ENCODE results near the gene SPC25. TPM values are rescaled to one million over a fixed set of nuclear protein-coding genes. Genes with fewer than 3 reads are reported as not detected.
A peak's percentile ranks its signal among the peaks of the same experiment; 100 is the strongest.

The SPC25 gene
- total and polyA plus RNA-seq, 9 of the 15 experiments (the other 6 are each of a cell fraction or from before 2014, with no cell fraction given), result 44.8 to 100 (median 75.0) TPM

- TF ChIP-seq, protein P1, sequence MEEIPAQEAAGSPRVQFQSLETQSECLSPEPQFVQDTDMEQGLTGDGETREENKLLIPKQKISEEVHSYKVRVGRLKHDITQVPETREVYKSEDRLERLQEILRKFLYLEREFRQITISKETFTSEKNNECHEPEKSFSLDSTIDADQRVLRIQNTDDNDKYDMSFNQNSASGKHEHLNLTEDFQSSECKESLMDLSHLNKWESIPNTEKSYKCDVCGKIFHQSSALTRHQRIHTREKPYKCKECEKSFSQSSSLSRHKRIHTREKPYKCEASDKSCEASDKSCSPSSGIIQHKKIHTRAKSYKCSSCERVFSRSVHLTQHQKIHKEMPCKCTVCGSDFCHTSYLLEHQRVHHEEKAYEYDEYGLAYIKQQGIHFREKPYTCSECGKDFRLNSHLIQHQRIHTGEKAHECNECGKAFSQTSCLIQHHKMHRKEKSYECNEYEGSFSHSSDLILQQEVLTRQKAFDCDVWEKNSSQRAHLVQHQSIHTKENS (CRISPR knock-in tag; IDR thresholded peaks at IDR 0.05), result no peak
- no peak for TF ChIP-seq HMG20A (CRISPR knock-in tag; conservative IDR thresholded peaks at IDR 0.05)
- TF ChIP-seq, protein P2, sequence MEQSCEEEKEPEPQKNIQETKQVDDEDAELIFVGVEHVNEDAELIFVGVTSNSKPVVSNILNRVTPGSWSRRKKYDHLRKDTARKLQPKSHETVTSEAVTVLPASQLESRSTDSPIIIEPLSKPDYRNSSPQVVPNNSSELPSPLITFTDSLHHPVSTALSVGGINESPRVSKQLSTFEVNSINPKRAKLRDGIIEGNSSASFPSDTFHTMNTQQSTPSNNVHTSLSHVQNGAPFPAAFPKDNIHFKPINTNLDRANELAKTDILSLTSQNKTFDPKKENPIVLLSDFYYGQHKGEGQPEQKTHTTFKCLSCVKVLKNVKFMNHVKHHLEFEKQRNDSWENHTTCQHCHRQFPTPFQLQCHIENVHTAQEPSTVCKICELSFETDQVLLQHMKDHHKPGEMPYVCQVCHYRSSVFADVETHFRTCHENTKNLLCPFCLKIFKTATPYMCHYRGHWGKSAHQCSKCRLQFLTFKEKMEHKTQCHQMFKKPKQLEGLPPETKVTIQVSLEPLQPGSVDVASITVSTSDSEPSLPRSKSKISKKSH (CRISPR knock-in tag; IDR thresholded peaks at IDR 0.05), result no peak
- TF ChIP-seq ZNF76 (CRISPR knock-in tag; IDR thresholded peaks at IDR 0.05; ENCODE audit: borderline replicate concordance), result 0 out of 2 replicates have a peak, but pooled peaks have one; percentile 0
- TF ChIP-seq ZNF639 (CRISPR knock-in tag; conservative IDR thresholded peaks at IDR 0.05 in 1 of 2, IDR thresholded peaks at IDR 0.05 in 1 of 2), result peak in 1 of 2 experiments; percentile 86; a peak in 2 of 4 replicates
- TF ChIP-seq MAFF (IDR thresholded peaks at IDR 0.05; ENCODE audit: low read length), result peak; percentile 43; the same call in 1 of the 2 replicates
- TF ChIP-seq ZNF586 (CRISPR knock-in tag; conservative IDR thresholded peaks at IDR 0.05), result no peak
- TF ChIP-seq HCFC1 (IDR thresholded peaks at IDR 0.05; ENCODE audit: low read depth, low read length), result peak; percentile 44; the same call in 1 of the 2 replicates
- TF ChIP-seq, protein P3, sequence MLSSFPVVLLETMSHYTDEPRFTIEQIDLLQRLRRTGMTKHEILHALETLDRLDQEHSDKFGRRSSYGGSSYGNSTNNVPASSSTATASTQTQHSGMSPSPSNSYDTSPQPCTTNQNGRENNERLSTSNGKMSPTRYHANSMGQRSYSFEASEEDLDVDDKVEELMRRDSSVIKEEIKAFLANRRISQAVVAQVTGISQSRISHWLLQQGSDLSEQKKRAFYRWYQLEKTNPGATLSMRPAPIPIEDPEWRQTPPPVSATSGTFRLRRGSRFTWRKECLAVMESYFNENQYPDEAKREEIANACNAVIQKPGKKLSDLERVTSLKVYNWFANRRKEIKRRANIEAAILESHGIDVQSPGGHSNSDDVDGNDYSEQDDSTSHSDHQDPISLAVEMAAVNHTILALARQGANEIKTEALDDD (IDR thresholded peaks at IDR 0.05), result peak; percentile 94
- TF ChIP-seq NFE2 (IDR thresholded peaks at IDR 0.05; ENCODE audit: low read depth), result peak; percentile 79
- TF ChIP-seq, protein P4, sequence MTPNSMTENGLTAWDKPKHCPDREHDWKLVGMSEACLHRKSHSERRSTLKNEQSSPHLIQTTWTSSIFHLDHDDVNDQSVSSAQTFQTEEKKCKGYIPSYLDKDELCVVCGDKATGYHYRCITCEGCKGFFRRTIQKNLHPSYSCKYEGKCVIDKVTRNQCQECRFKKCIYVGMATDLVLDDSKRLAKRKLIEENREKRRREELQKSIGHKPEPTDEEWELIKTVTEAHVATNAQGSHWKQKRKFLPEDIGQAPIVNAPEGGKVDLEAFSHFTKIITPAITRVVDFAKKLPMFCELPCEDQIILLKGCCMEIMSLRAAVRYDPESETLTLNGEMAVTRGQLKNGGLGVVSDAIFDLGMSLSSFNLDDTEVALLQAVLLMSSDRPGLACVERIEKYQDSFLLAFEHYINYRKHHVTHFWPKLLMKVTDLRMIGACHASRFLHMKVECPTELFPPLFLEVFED (CRISPR knock-in tag; conservative IDR thresholded peaks at IDR 0.05), result 0 out of 2 replicates have a peak, but pooled peaks have one; percentile 69
- peak; percentile 63; the same call in 1 of the 2 replicates for TF ChIP-seq ELF1 (tag; IDR thresholded peaks at IDR 0.05)
- peak; percentile 97 for TF ChIP-seq ZNF197 (CRISPR knock-in tag; IDR thresholded peaks at IDR 0.05; ENCODE audit: low read depth)
- TF ChIP-seq POLR2AphosphoS5 (IDR thresholded peaks at IDR 0.05; ENCODE audit: control insufficient read depth, insufficient read depth, low read depth, low read length), result peak; percentile 99
- TF ChIP-seq CBFA2T2 (conservative IDR thresholded peaks at IDR 0.05), result peak; percentile 98
- peak; percentile 82; the same call in 1 of the 2 replicates for TF ChIP-seq KAT7 (CRISPR knock-in tag; IDR thresholded peaks at IDR 0.05; ENCODE audit: borderline replicate concordance)
- TF ChIP-seq SMAD3 (CRISPR knock-in tag; conservative IDR thresholded peaks at IDR 0.05), result peak; percentile 90; the same call in 1 of the 2 replicates
- TF ChIP-seq ZNF449 (CRISPR knock-in tag; IDR thresholded peaks at IDR 0.05), result peak; percentile 67; the same call in 1 of the 2 replicates
These were observed 45.8 kb upstream of the SPC25 start (continued) for GRCh38 chr2:168935810-168936581.

Data from K562 (cell line).